Common myeloid progenitor, CD34-positive (primary cell): ENCODE data around the gene ERN1.

Experiments
- CTCF ChIA-PET: fragments of 350-600 bp; sonication (Branson Sonifier 250); formaldehyde crosslinking; loops from one replicate; lab custom pipeline; 2021; ENCODE audit warnings: antibody characterized with exemption; lab: Charles Lee
- POLR2A ChIA-PET: fragments of 350-600 bp; sonication (Branson Sonifier 250); formaldehyde crosslinking; loops from one replicate; lab custom pipeline; 2021; ENCODE audit warnings: antibody characterized with exemption; lab: Charles Lee
- DNase-seq, 3 donors: peaks; one replicate each; pipeline versions ENCODE4 v3.0.0 to v3.0.0-alpha.2; 2013
- H3K27ac ChIP-seq, 2 experiments: 1 replicate in 1 of 2; 2 replicates in 1 of 2; pipeline ENCODE4 v1.7.0; 2013; ENCODE audit warnings: inconsistent platforms in 2 of 2, low read length in 2 of 2, mild to moderate bottlenecking in 2 of 2, low read depth in 1 of 2, moderate library complexity in 1 of 2; ENCODE audit not compliant: severe bottlenecking in 2 of 2, insufficient read depth in 1 of 2, poor library complexity in 1 of 2
- H3K27me3 ChIP-seq, 5 experiments: replicated peaks in 2 of 5; 1 replicate in 3 of 5; 2 replicates in 2 of 5; pipeline versions ENCODE4 v1.6.1 to v1.7.0; 2013; ENCODE audit warnings: low read length in 4 of 5, mild to moderate bottlenecking in 2 of 5, moderate library complexity in 2 of 5, inconsistent platforms in 1 of 5; ENCODE audit not compliant: insufficient read depth in 5 of 5, control insufficient read depth in 4 of 5
- H3K36me3 ChIP-seq, 4 experiments: 1 replicate in 2 of 4; 2 replicates in 2 of 4; pipeline versions ENCODE4 v1.6.1 to v1.7.0; 2013; ENCODE audit warnings: low read length in 3 of 4, control low read depth in 1 of 4, mild to moderate bottlenecking in 1 of 4; ENCODE audit not compliant: control insufficient read depth in 4 of 4, insufficient read depth in 4 of 4
- H3K4me1 ChIP-seq, 4 experiments: 1 replicate in 3 of 4; 2 replicates in 1 of 4; pipeline versions ENCODE4 v1.6.1 to v1.7.1; 2013; ENCODE audit warnings: low read length in 3 of 4, mild to moderate bottlenecking in 3 of 4, control low read depth in 1 of 4, inconsistent platforms in 1 of 4, moderate library complexity in 1 of 4; ENCODE audit not compliant: control insufficient read depth in 4 of 4, insufficient read depth in 4 of 4; ENCODE audit errors: control extremely low read depth in 1 of 4
- H3K4me3 ChIP-seq, 7 experiments: 1 replicate in 4 of 7; 2 replicates in 3 of 7; pipeline versions ENCODE4 v1.5.1 to v1.7.0; 2013; ENCODE audit warnings: mild to moderate bottlenecking in 7 of 7, low read length in 6 of 7, moderate library complexity in 6 of 7, inconsistent platforms in 2 of 7, low read depth in 2 of 7, control low read depth in 1 of 7; ENCODE audit not compliant: insufficient read depth in 4 of 7, control insufficient read depth in 1 of 7; ENCODE audit errors: extremely low read depth in 1 of 7
- H3K9me3 ChIP-seq, 5 experiments: 1 replicate in 4 of 5; 2 replicates in 1 of 5; pipeline versions ENCODE4 v1.6.1 to v1.7.1; 2013; ENCODE audit warnings: low read length in 4 of 5, mild to moderate bottlenecking in 2 of 5, inconsistent platforms in 1 of 5, low read depth in 1 of 5, moderate library complexity in 1 of 5; ENCODE audit not compliant: control insufficient read depth in 4 of 5, insufficient read depth in 2 of 5; ENCODE audit errors: control extremely low read depth in 1 of 5
- WGBS: methylation state at CpG from one replicate; pipeline ENCODE4 v1.1.5; 2013; ENCODE audit not compliant: insufficient coverage; 5-methylcytosine and 5-hydroxymethylcytosine counted together

Gene ERN1

GRCh38 chr17:64005734-64006167 lies 124.2 kb downstream of the ERN1 start:
- peaks cover 0 to 51% (median 45%) of the 10 kb centered on the region in 4 experiments for H3K4me1 ChIP-seq
- peaks cover 17 to 39% (median 21%) of the 10 kb centered on the region in 4 experiments for H3K36me3 ChIP-seq
- H3K4me3 ChIP-seq = peak overlapping the region in 3 of 7 experiments; percentile 11 to 51 (median 12)
- DNase-seq = peak in 2 of 3 donors; percentile 60 to 69
- ChIA-PET POLR2A (interaction anchor here (1.8 to 3.5 kb wide), 3 partner anchors 11 to 20 kb away, joined by 5 to 31 read pairs (median 7); partner anchors contain the start of gene ICAM2), CTCF (interaction anchor here (1.2 to 4.1 kb wide), 11 partner anchors 9 to 86 kb away, joined by 3 to 32 read pairs (median 7); partner anchors contain the start of genes CD79B and ICAM2)
- peak overlapping the region; percentile 42 to 80 for H3K27ac ChIP-seq
- 4% methylated on average over 6 of the region's 6 CpGs for WGBS
- no peaks in the 10 kb centered on the region for H3K9me3 ChIP-seq
- H3K27me3 ChIP-seq = no peaks in the 10 kb centered on the region

GRCh38 chr17:64004903-64005733 lies 124.8 kb downstream of the ERN1 start:
- POLR2A ChIA-PET = interaction anchor here (2.3 to 3.5 kb wide), 2 partner anchors 15 to 20 kb away, joined by 7 to 31 read pairs; partner anchors contain the start of gene ICAM2
- no peaks in the 10 kb centered on the region for H3K27me3 ChIP-seq
- H3K4me1 ChIP-seq = peaks cover 0 to 51% (median 43%) of the 10 kb centered on the region in 4 experiments
- H3K27ac ChIP-seq = peak overlapping the region; percentile 42 to 80
- peaks cover 17 to 39% (median 20%) of the 10 kb centered on the region in 4 experiments for H3K36me3 ChIP-seq
- CTCF ChIA-PET = interaction anchor here (1.2 to 4.1 kb wide), 9 partner anchors 9 to 73 kb away, joined by 3 to 32 read pairs (median 8); partner anchors contain the start of genes CD79B and ICAM2
- DNase-seq = no peak
- WGBS = 91% methylated on average over 18 of the region's 19 CpGs
- H3K4me3 ChIP-seq = peak overlapping the region in 2 of 7 experiments; percentile 11 to 51
- H3K9me3 ChIP-seq = no peaks in the 10 kb centered on the region

- ChIA-PET POLR2A (interaction anchor here (3.5 kb wide), 1 partner anchor 16 kb away, joined by 31 read pairs; the partner anchor contains the start of gene ICAM2), CTCF (interaction anchor here (1.3 to 4.1 kb wide), 5 partner anchors 10 to 24 kb away, joined by 3 to 32 read pairs (median 8); partner anchors contain the start of gene ICAM2)
- Histone ChIP-seq H3K27me3 (no peaks in the 10 kb centered on the region), H3K4me3 (no peak overlapping the region), H3K4me1 (peaks cover 0 to 45% (median 37%) of the 10 kb centered on the region in 4 experiments), H3K27ac (no peak overlapping the region), H3K36me3 (peaks cover 16 to 39% (median 20%) of the 10 kb centered on the region in 4 experiments), H3K9me3 (no peaks in the 10 kb centered on the region)
- DNase-seq = no peak
- 92% methylated on average over 4 of the region's 7 CpGs for WGBS
Observed at GRCh38 chr17:64004218-64004770, 125.7 kb downstream of the ERN1 start.

DNA sequence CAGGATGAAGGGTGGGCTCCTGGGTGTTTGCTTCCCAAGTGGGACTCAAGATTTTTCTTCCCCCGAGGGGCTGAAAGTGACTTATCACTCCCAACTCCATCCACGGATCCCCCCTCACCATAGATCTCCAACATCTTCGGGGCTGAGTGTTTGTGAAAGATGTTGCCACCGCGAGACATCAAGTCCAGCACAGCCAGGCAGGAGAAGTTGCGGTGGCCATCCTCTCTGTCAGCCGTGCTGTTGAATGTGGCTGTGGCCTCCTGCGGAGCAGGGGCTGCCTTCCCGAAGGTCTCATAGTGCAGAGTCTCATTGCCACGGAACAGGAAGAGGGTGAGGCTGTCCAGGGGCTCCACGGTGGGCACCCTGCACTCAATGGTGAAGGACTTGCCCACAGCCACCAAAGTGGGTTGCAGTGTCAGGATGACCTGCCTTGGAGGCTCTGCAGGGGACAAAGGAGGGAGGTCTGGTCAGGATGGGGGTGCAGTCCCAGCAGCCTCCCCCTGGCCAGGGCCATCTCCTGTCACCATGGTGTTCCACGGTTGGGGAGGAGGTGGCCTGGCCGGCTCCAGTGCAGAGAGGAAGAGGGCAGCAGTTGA lies 126.3 kb downstream of the ERN1 start:
- DNase-seq = no peak
- Histone ChIP-seq H3K4me3 (no peak overlapping the region), H3K27ac (no peak overlapping the region), H3K27me3 (no peaks in the 10 kb centered on the region), H3K36me3 (peaks cover 16 to 39% (median 20%) of the 10 kb centered on the region in 4 experiments), H3K9me3 (no peaks in the 10 kb centered on the region), H3K4me1 (peaks cover 0 to 45% (median 35%) of the 10 kb centered on the region in 4 experiments)
- ChIA-PET CTCF (interaction anchor here (1.9 to 13.9 kb wide), 4 partner anchors 13 to 25 kb away, joined by 7 to 230 read pairs (median 15); partner anchors contain the start of gene ICAM2), POLR2A (no interaction called here)
- WGBS = 92% methylated on average over 9 of the region's 13 CpGs

- CTCF ChIA-PET = interaction anchor here (0.9 to 13.9 kb wide), 3 partner anchors 10 to 22 kb away, joined by 5 to 230 read pairs (median 12); partner anchors contain the start of gene ICAM2
- POLR2A ChIA-PET = interaction anchor here (0.6 kb wide), 1 partner anchor 85 kb away, joined by 3 read pairs; no protein-coding TSS in a partner anchor
- peak overlapping the region in 1 of 2 experiments; percentile 45 for H3K27ac ChIP-seq
Observed at GRCh38 chr17:64002658-64003525, 127.1 kb downstream of the ERN1 start.

More at GRCh38 chr17:64002658-64003525, 127.1 kb downstream of the ERN1 start:
- 95% methylated on average over 18 of the region's 22 CpGs for WGBS
- H3K4me1 ChIP-seq = peaks cover 0 to 45% (median 36%) of the 10 kb centered on the region in 4 experiments
- no peaks in the 10 kb centered on the region for H3K27me3 ChIP-seq
- no peak for DNase-seq
- H3K9me3 ChIP-seq = no peaks in the 10 kb centered on the region
- no peak overlapping the region for H3K4me3 ChIP-seq
- H3K36me3 ChIP-seq = peaks cover 16 to 39% (median 20%) of the 10 kb centered on the region in 4 experiments
